GM12874 (cell line): Measurements from ENCODE around the gene TTLL9.

ENCODE experiments used
- CTCF ChIP-seq: IDR thresholded peaks from 2 replicates; pipeline ENCODE4 v1.5.1; 2011; ENCODE audit warnings: low read depth, mild to moderate bottlenecking, control low read depth, low read length, moderate library complexity; ENCODE audit not compliant: insufficient read depth

TTLL9 gene

GRCh38 chr20:31883829-31884228 lies 13.4 kb downstream of the TTLL9 start:
- TF ChIP-seq CTCF: no peak

GRCh38 chr20:31890646-31891045 lies 20.2 kb downstream of the TTLL9 start:
- no peak for TF ChIP-seq CTCF

- TF ChIP-seq CTCF: no peak
Observed at GRCh38 chr20:31894980-31895675, 24.7 kb downstream of the TTLL9 start.

GRCh38 chr20:31896049-31896448 lies 25.6 kb downstream of the TTLL9 start:
- TF ChIP-seq CTCF: no peak

GRCh38 chr20:31897541-31897940 lies 27.1 kb downstream of the TTLL9 start:
- TF ChIP-seq CTCF: no peak

GRCh38 chr20:31901615-31902014 lies 31.2 kb downstream of the TTLL9 start:
- no peak for TF ChIP-seq CTCF

GRCh38 chr20:31903627-31904386 lies 33.4 kb downstream of the TTLL9 start:
- TF ChIP-seq CTCF: no peak
